CD14-positive monocyte (primary cell): Measurements from ENCODE around the gene C17orf114.

Source experiments
- DNase-seq, 3 donors: peaks; one replicate each; pipeline ENCODE4 v3.0.0-alpha.2; 2011 to 2022
- H2AFZ ChIP-seq: 2 replicates; pipeline ENCODE4 v1.6.0; 2012; ENCODE audit warnings: mild to moderate bottlenecking, low read depth, low read length, inconsistent platforms; ENCODE audit not compliant: insufficient read depth, poor library complexity, severe bottlenecking
- H3K27ac ChIP-seq, 2 donors: 1 replicate in 1 of 2; 2 replicates in 1 of 2; pipeline ENCODE4 v1.5.1; 2012 to 2013; ENCODE audit warnings: low read length in 2 of 2, control low read depth in 1 of 2, inconsistent platforms in 1 of 2, low read depth in 1 of 2, mild to moderate bottlenecking in 1 of 2
- H3K27me3 ChIP-seq, 2 donors: one replicate each; pipeline versions ENCODE4 v1.6.0 to v1.6.1; 2011 to 2013; ENCODE audit warnings: low read length in 2 of 2; ENCODE audit not compliant: control insufficient read depth in 2 of 2, insufficient read depth in 2 of 2
- H3K36me3 ChIP-seq, 2 donors: replicated peaks in 1 of 2; 1 replicate in 1 of 2; 2 replicates in 1 of 2; pipeline versions ENCODE4 v1.5.1 to v1.6.1; 2012 to 2013; ENCODE audit warnings: low read length in 2 of 2, control low read depth in 1 of 2, inconsistent platforms in 1 of 2, mild to moderate bottlenecking in 1 of 2; ENCODE audit not compliant: insufficient read depth in 2 of 2, control insufficient read depth in 1 of 2
- H3K4me1 ChIP-seq, 2 donors: 1 replicate in 1 of 2; 2 replicates in 1 of 2; pipeline versions ENCODE4 v1.5.1 to v1.6.1; 2012 to 2013; ENCODE audit warnings: low read length in 2 of 2, control low read depth in 1 of 2, inconsistent platforms in 1 of 2, mild to moderate bottlenecking in 1 of 2, moderate library complexity in 1 of 2; ENCODE audit not compliant: insufficient read depth in 2 of 2, control insufficient read depth in 1 of 2
- H3K4me2 ChIP-seq: replicated peaks from 2 replicates; pipeline ENCODE3; 2012; ENCODE audit warnings: low read length, moderate library complexity, mild to moderate bottlenecking; ENCODE audit not compliant: poor library complexity, severe bottlenecking; ENCODE audit errors: extremely low read depth
- H3K4me3 ChIP-seq, 3 experiments: fragments of 200-600 bp in 1 of 3; sonication (generic) in 1 of 3; replicated peaks in 1 of 3; 1 replicate in 2 of 3; 2 replicates in 1 of 3; pipeline ENCODE4 v1.5.1; 2011 to 2013; ENCODE audit warnings: low read length in 3 of 3, mild to moderate bottlenecking in 3 of 3, control low read depth in 2 of 3, low read depth in 2 of 3, inconsistent platforms in 1 of 3, moderate library complexity in 1 of 3
- H3K79me2 ChIP-seq: 2 replicates; pipeline ENCODE4 v1.6.0; 2012; ENCODE audit warnings: mild to moderate bottlenecking, control low read depth, inconsistent platforms, low read length, moderate library complexity; ENCODE audit not compliant: insufficient read depth
- H3K9ac ChIP-seq: 2 replicates; pipeline ENCODE4 v1.6.0; 2017; ENCODE audit warnings: low read length, mild to moderate bottlenecking; ENCODE audit not compliant: insufficient read depth, poor library complexity, severe bottlenecking
- H3K9me3 ChIP-seq, 2 donors: replicated peaks in 1 of 2; 1 replicate in 1 of 2; 2 replicates in 1 of 2; pipeline versions ENCODE4 v1.5.1 to v1.6.1; 2012 to 2013; ENCODE audit warnings: low read length in 2 of 2, control low read depth in 1 of 2; ENCODE audit not compliant: control insufficient read depth in 1 of 2, insufficient read depth in 1 of 2
- H4K20me1 ChIP-seq: 2 replicates; pipeline ENCODE4 v1.6.0; 2012; ENCODE audit warnings: mild to moderate bottlenecking, low read length, control low read depth, moderate library complexity; ENCODE audit not compliant: insufficient read depth
- H3K27ac Mint-ChIP-seq, 7 donors: one replicate each; pipeline ENCODE4 v1.8.0; 2020; ENCODE audit warnings: mild to moderate bottlenecking in 7 of 7, mixed read lengths in 7 of 7, moderate library complexity in 6 of 7, inconsistent platforms in 2 of 7
- H3K27me3 Mint-ChIP-seq, 3 donors: one replicate each; pipeline ENCODE4 v1.8.0; 2021 to 2022; ENCODE audit warnings: low read depth in 3 of 3, mild to moderate bottlenecking in 3 of 3, mixed read lengths in 3 of 3, moderate library complexity in 3 of 3, inconsistent platforms in 1 of 3
- H3K36me3 Mint-ChIP-seq, 2 donors: one replicate each; pipeline ENCODE4 v1.8.0; 2020; ENCODE audit warnings: mixed read lengths in 2 of 2, inconsistent platforms in 1 of 2, mild to moderate bottlenecking in 1 of 2
- H3K4me1 Mint-ChIP-seq: one replicate; pipeline ENCODE4 v1.8.0; 2020; ENCODE audit warnings: mild to moderate bottlenecking, mixed read lengths
- H3K4me3 Mint-ChIP-seq, 2 donors: one replicate each; pipeline ENCODE4 v1.8.0; 2020; ENCODE audit warnings: mild to moderate bottlenecking in 2 of 2, mixed read lengths in 2 of 2, moderate library complexity in 1 of 2
- H3K9me3 Mint-ChIP-seq, 7 donors: one replicate each; pipeline ENCODE4 v1.8.0; 2020 to 2022; ENCODE audit warnings: mixed read lengths in 7 of 7, mild to moderate bottlenecking in 6 of 7, moderate library complexity in 6 of 7, inconsistent platforms in 2 of 7
- WGBS: methylation state at CpG from one replicate; pipeline ENCODE4 v1.1.5; 2013; ENCODE audit warnings: missing lambda C conversion rate; ENCODE audit not compliant: insufficient coverage; 5-methylcytosine and 5-hydroxymethylcytosine counted together
- intact Hi-C, 2 donors: fragments of 100-400 bp; cut with micrococcal nuclease; formaldehyde crosslinking; loops; one replicate each; pipeline versions ENCODE4 v1.15.0 to v1.15.1; 2023
- TF ChIP-seq, protein P1 (sequence below): fragments of 200-600 bp; IDR thresholded peaks from one replicate; pipeline ENCODE4 v1.8.0; 2022; ENCODE audit warnings: antibody characterized with exemption, mild to moderate bottlenecking

C17orf114 gene

DNA sequence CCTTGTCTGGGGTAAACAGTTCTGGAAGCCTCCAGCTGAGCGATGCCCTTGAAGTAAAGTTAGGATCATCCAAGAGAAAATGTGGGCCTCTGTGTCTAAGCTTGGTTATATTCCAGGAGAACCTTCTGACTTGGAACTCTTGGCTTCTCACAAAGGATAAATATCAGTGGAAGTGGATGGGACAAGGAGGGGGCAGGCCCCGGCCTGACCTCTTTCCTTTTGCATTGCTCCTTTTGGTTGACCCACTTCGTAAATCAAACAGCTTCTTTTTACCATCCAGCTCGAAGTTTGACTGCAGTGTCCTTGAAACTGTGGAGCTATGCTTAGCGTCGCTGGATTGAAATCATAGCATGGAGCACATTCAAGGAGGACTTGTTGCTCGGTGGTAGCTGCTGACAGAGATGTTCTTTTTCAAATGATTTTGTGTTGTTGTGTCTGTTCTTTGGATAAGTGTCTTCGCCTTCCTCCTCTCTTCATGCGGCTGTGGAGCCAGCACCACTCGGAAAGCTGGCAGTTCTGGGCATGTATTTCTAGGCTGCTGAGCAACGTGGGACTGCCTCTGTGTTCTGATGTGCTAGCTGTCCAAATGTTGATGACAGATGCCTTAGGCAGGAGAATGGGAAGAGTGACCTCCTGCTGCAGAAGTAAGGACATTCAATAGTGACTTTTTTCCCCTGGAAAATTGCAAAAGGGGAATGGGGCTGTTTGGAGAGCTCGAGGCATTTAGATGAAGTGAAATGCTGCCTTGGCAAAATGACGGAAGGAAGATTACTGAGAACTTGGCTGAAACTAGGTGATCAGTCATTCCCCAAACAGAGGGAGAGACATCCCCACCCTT, 35.6 kb upstream of the C17orf114 start:
- Mint-ChIP-seq H3K4me1 (peaks cover 60% of the 10 kb centered on the region), H3K36me3 (peaks cover 51 to 54% of the 10 kb centered on the region in 2 donors), H3K9me3 (no peaks in the 10 kb centered on the region), H3K27ac (peak overlapping the region in 1 of 7 donors; percentile 20), H3K27me3 (peaks cover 0 to 3% (median 0%) of the 10 kb centered on the region in 3 donors), H3K4me3 (no peak overlapping the region)
- Histone ChIP-seq H4K20me1 (peaks cover 21% of the 10 kb centered on the region), H3K4me2 (no peak overlapping the region), H2AFZ (no peak overlapping the region), H3K4me3 (no peak overlapping the region), H3K36me3 (peaks cover 10 to 31% of the 10 kb centered on the region in 2 donors), H3K27ac (no peak overlapping the region), H3K4me1 (peaks cover 36 to 51% of the 10 kb centered on the region in 2 donors), H3K79me2 (peaks cover 91% of the 10 kb centered on the region), H3K9ac (no peak overlapping the region), H3K9me3 (no peaks in the 10 kb centered on the region), H3K27me3 (no peaks in the 10 kb centered on the region)
- WGBS: 98% methylated on average over 8 of the region's 13 CpGs
- intact Hi-C loops: loop anchor here (5.0 kb wide), 3 partner anchors 35 to 40 kb away; partner anchors contain the start of gene PSMB6 (in 1 of the 2)
- DNase-seq: no peak
- TF ChIP-seq, protein P1, sequence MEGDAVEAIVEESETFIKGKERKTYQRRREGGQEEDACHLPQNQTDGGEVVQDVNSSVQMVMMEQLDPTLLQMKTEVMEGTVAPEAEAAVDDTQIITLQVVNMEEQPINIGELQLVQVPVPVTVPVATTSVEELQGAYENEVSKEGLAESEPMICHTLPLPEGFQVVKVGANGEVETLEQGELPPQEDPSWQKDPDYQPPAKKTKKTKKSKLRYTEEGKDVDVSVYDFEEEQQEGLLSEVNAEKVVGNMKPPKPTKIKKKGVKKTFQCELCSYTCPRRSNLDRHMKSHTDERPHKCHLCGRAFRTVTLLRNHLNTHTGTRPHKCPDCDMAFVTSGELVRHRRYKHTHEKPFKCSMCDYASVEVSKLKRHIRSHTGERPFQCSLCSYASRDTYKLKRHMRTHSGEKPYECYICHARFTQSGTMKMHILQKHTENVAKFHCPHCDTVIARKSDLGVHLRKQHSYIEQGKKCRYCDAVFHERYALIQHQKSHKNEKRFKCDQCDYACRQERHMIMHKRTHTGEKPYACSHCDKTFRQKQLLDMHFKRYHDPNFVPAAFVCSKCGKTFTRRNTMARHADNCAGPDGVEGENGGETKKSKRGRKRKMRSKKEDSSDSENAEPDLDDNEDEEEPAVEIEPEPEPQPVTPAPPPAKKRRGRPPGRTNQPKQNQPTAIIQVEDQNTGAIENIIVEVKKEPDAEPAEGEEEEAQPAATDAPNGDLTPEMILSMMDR: no peak

DNA sequence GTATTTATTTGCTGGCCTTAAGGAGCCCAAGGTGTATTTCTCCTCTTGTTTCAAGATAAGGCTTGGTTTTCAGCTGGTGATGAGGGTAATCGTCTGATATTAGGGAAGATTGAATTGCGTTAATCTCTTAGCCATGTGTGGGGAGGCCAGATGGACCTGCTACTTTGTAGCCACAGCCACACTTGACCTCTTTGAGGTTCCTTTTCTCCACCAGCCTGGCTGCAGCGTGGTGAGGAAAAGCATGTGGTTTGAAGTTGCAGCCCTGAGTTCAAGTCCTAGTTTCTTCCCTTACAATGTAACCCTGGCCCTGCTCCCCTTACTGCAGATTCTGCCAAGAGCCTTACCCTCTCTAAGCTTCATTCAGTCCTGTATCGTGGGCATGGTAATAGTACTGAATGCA, 34.1 kb upstream of the C17orf114 start:
- H3K36me3 Mint-ChIP-seq: peaks cover 48 to 49% of the 10 kb centered on the region in 2 donors
- H3K4me2 ChIP-seq: no peak overlapping the region
- H3K4me3 ChIP-seq: no peak overlapping the region
- H2AFZ ChIP-seq: no peak overlapping the region
- TF ChIP-seq, protein P1: no peak
- intact Hi-C loops: loop anchor here (5.0 kb wide), 3 partner anchors 36 to 41 kb away; partner anchors contain the start of gene PSMB6 (in 1 of the 2)
- H3K27me3 ChIP-seq: no peaks in the 10 kb centered on the region
- H3K27ac ChIP-seq: no peak overlapping the region
- peaks cover 21% of the 10 kb centered on the region for H4K20me1 ChIP-seq
- H3K4me1 Mint-ChIP-seq: peaks cover 48% of the 10 kb centered on the region
- peaks cover 25 to 41% of the 10 kb centered on the region in 2 donors for H3K4me1 ChIP-seq
- WGBS: no CpG with 5 or more reads among the region's 4 CpGs
- H3K9me3 Mint-ChIP-seq: no peaks in the 10 kb centered on the region
- H3K27me3 Mint-ChIP-seq: peaks cover 0 to 3% (median 1%) of the 10 kb centered on the region in 3 donors
- H3K36me3 ChIP-seq: peaks cover 10 to 31% of the 10 kb centered on the region in 2 donors
- H3K4me3 Mint-ChIP-seq: no peak overlapping the region
- no peaks in the 10 kb centered on the region for H3K9me3 ChIP-seq
- H3K79me2 ChIP-seq: peaks cover 77% of the 10 kb centered on the region
- no peak for DNase-seq
- H3K27ac Mint-ChIP-seq: peak overlapping the region in 2 of 7 donors; percentile 38 to 44
- H3K9ac ChIP-seq: no peak overlapping the region
